Jurkat, Clone E6-1 (cell line): ENCODE results near the gene BLOC1S3.
"Not testable (repeated sequence)": the region's sequence is repeated elsewhere in the genome, so short reads cannot be mapped to it uniquely, and the experiment has no call there.

ENCODE experiments used
- DNase-seq: peaks from one replicate; pipeline ENCODE4 v3.0.0-alpha.2; 2011; ENCODE audit warnings: low read depth, low spot score
- H3K4me3 ChIP-seq: 2 replicates; pipeline ENCODE4 v1.5.1; 2011; ENCODE audit warnings: mild to moderate bottlenecking, low read length, control low read depth, moderate library complexity

The BLOC1S3 gene

DNA sequence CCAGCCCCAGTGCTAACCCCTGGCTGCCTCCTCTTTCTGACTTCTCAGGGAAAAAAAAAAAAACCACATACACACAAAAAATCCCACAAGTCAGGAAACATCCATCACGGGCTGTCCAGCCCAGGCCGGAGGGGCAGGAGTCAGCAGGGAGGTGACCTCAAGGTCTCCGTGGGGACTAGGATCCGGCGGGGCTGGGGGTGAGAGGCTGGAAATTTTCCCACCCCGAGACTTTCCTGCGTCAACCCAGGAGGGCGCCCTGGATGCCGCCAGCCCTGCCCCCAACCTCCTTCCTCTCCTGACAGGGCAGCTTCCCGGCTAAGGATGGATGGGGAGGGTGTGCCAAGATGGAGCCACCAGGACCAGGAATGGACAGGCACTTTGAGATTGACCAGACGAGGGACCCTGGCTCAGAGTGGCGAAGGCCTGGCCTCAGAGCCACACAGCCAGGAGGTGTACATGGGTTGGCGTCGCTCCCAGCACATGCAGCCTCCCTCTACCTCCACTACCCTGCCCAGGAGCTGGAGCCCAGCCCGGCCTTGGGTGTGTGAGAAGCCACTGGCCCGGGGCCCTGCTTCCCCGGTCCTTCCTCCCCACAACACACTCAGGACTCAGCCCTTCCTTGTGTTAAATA is 33.3 kb downstream of the BLOC1S3 start:
- no peak for DNase-seq

DNA sequence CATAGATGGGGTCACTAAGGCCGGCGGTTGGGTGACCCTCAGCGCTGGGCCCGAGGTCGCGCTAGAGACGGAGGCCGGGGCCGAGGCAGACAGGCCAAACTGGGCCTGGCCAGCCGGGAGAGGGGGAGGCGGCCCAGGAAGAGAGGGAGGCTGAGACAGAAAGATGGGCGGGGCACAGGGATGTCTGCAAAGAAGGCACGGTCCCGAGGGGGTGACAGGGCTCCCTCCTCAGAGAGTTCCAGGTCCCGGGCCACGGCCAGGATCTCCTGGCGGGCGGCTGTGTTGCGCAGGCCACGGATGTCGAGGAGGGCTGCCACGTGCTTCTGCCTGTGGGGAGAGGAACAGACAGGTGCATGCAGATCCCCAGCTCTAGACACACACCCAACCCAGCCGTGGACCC is 34.4 kb downstream of the BLOC1S3 start:
- no peak for DNase-seq
- no peak overlapping the region for H3K4me3 ChIP-seq

More for the DNA sequence above, 33.3 kb downstream of the BLOC1S3 start:
- no peak overlapping the region for H3K4me3 ChIP-seq

DNA sequence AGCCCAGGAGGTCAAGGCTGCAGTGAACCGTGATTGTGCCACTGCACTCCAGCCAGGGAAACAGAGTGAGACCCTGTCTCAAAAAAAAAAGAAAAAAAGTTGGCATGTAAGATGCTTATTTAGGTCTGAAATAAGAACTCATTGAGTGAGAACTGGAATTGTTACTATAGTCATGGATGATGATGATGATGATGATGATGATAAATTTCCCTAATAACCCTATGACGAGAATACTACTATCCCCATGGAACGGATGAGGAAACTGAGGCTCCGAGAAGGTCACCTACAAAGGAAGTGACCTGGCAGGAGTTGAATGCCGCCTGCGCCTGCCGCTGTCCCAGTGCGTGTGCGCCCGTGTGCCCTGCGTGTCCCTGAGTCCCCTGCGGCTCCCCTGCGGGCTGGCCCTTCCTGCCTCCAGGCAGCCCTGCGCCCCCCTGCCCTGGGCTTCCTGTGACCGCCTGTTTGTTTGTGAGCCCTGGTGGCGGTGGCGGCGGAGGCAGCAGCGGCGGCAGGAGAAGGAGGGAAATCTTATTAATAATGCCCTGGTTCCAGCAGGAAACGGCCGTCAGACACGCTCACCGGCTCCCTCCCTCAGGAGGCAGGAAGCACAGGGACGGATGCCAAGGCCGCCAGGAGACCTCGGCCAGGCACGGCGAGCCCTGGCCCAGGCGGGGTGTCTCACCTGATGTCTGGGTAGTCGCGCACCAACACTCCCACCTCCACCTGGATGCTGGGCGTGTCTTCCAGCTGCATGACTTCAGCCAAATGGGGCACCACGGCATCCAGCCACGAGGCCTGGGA is 37.0 kb downstream of the BLOC1S3 start:
- DNase-seq = no peak
- H3K4me3 ChIP-seq = no peak overlapping the region

DNA sequence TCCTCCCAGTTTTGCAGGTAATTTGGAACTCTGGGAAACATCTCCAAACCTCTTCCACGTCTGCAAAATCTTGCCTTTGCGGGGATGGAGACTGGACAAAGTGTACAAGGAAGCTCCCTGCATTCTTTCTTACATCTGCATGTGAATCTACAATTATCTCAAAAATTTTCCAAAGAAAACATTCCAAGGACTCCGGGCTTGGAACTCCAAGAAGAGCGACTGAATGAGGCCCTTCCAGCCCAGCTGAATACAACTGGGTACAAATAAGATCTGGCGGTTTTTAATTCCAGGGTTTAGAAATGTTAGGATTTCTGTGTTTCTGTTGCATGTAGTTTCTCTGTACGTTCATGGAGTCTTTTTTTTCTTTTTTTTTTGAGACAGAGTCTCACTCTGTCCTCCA is 38.1 kb downstream of the BLOC1S3 start:
- DNase-seq = no peak
- no peak overlapping the region for H3K4me3 ChIP-seq

DNA sequence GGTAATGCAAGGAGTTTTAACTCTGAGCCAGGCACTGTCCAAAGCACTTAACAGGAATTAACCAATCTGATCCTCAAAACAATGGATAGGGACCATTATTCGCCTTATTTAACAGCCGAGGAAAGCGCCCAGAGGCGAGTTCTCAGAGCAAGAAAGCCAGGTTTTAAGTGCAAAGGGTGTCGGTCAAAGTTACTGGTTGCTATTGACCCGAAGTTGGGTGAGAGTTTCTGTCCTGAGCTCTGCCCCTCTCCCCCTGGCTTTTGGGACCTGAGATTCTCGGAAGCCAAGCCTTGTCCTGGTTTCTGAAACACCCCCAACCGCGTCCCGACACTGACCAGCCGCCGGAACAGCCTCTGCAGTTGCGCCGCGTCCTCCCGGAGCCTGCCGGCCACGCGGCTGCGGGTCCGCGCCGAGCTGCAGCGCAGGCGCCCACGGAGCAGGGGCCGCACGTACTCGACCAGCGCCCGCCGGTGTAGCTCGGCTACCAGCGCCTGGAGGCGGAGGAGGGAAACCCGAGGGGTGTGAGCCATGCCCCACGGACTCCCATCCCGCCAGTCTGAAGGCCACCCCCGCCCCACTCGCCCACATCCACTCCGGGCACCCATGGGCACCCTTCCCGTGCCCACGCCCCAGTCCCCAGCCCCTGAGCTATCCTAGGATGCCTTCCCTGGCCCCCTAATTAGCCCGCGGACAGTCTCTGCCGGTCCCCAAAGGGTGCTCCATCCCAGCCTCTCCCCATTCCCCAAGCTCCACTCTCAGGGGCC is 38.8 kb downstream of the BLOC1S3 start:
- H3K4me3 ChIP-seq = no peak overlapping the region
- DNase-seq = no peak

DNA sequence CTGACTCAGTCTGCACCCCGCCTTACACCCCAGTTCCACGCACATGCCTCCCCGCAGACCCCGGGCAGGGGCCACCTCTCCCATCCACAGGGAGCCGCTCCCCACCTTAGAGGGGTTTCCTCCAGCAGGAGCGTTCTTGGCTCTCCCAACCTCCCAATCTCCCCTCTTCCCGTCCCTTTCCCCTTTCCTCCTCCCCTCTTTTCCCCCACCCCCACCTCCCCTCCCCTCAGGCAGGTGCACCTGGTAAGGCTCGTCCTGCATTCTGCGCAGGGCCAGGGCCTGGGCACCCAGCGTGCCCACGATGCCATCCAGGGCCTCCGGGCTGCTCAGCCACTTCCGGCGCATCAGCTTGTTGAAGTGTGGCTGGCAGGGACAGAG is 39.4 kb downstream of the BLOC1S3 start:
- no peak overlapping the region for H3K4me3 ChIP-seq
- DNase-seq = no peak

DNA sequence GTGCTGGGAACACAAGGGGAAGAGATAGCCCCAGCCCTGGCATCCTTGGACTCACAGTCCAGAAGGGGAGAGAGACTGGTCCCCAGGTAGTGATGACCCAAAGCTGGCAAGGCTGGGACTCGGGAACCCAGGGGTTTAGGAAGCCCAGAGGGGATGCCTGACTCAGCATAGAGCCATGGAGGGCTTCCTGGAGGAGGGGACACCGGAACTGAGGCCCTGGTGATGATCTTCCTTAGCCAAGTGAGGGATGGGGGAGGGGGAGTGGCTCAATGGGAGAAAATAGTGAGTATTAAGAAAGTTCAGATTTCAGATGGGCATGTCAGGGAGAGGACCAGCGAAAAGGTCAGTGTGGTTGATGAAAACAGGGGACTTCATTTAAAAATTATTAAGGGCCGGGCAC is 39.8 kb downstream of the BLOC1S3 start:
- no peak overlapping the region for H3K4me3 ChIP-seq
- DNase-seq = no peak

DNA sequence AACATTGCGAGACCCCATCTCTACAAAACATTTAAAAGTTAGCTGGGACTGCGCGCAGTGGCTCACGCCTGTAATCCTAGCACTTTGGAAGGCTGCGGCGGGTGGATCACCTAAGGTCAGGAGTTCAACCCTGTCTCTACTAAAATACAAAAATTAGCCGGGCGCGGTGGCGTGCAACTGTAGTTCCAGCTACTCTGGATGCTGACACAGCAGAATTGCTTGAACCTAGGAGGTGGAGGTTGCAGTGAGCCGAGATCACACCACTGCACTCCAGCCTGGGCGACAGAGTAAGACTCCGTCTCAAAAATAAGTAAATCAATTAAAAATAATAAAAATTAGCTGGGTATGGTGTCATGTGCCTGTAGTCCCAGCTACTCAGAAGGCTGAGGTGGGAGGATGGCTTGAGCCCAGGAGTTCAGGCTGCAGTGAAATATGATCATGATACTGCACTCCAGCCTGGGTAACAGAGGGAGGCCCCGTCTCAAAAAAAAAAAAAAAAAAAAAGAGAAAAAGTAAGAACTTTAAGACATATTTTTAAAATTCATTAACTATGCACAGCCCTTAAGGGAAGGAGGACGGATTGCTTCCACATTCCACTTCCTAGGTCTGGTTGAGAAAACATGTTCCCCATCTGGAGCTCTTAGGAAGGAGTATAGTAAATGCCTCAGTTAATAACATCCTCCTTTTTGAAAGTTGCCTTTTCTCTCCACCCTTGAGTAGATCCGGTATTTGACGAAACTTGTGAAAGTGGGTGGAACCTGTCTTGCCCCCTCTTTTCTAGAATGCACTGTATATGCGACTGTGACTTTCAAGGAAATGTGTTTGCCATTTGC is 40.5 kb downstream of the BLOC1S3 start:
- no peak for DNase-seq

DNA sequence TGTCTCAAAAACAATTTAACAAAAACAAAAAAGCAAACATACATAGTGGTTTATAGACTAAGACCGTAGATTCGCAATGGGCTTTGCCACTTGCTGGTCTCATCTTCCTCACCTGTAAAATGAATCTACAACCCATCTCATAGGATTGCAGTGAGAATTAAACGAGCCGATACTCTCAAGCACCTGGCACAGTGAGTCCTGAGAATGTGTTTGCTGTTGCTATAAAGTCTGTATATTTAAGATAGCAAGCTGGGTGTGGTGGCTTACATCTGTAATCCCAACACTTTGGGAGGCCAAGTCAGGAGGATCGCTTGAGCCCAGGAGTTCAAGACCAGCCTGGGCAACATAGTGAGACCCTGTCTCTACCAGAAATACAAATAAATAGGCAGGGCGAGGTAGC is 44.1 kb downstream of the BLOC1S3 start:
- H3K4me3 ChIP-seq = no peak overlapping the region
- DNase-seq = no peak

More for the DNA sequence above, 40.5 kb downstream of the BLOC1S3 start:
- no peak overlapping the region for H3K4me3 ChIP-seq

DNA sequence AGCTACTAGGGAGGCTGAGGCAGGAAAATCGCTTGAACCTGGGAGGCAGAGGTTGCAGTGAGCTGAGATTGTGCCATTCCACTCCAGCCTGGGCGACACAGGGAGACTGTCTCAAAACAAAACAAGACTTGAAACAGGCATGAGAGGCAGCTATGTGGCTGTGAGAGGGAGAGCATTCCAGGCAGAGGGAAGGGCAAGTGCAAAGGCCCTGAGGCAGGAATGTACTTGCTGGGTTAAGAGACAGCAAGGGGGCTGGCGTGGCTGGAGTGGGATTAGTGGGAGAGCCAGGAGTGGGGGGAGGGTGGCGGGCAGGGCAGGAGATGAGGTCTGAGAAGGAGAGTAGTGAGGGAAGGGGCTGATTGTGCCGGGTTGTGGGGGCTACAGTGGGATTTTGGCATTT is 45.3 kb downstream of the BLOC1S3 start:
- H3K4me3 ChIP-seq = no peak overlapping the region
- no peak for DNase-seq

DNA sequence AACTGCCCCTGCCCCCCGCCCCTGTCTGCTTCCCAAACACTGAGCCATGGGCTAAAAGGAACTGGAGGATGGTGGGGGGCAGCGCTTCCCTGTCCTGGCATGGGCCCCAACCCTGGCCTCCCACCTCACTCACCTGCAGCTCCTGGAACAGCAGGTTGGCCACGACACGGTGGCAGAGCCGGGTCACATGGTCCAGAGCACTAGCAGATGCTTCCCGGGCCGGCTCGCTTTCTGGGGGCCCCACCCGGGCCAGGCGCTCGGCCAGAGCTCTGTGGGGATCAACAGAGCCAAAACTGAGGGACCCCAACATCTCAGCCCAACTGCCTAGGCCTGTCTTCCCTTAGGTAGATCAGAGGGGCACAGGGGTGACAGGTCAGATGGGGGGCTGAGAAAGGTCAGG is 46.1 kb downstream of the BLOC1S3 start:
- no peak overlapping the region for H3K4me3 ChIP-seq
- no peak for DNase-seq

DNA sequence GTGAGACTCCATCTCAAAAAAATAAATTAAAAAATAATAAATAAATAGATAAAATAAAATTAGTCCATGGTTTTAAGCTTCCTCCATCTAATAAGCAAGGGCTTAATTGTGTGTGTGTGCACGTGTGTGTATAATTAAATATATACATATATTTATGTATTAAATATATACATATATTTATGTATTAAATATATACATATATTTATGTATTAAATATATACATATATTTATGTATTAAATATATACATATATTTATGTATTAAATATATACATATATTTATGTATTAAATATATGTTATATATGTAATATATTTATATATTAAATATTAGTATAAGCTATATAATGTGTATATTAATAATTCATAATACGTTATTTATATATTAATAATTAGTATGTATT is 50.5 kb downstream of the BLOC1S3 start:
- DNase-seq, H3K4me3 ChIP-seq: not testable (repeated sequence)
